Prostate gland (tissue), 2 donors: ENCODE results near the gene EIF3B. TPM values are rescaled to one million over a fixed set of nuclear protein-coding genes. Genes with fewer than 3 reads are reported as not detected.
"Not testable (repeated sequence)": the region's sequence is repeated elsewhere in the genome, so short reads cannot be mapped to it uniquely, and the experiment has no call there.

ENCODE experiments used
- DNase-seq: peaks from one replicate; pipeline ENCODE4 v3.0.0-alpha.2; 2019; ENCODE audit warnings: low spot score
- H3K27ac ChIP-seq, 2 donors: fragments of 200-600 bp; sonication (generic); 2 replicates each; pipeline ENCODE4 v1.5.1; 2017 to 2019
- H3K27me3 ChIP-seq: fragments of 200-600 bp; sonication (generic); replicated peaks from 2 replicates; pipeline ENCODE4 v1.5.1; 2019; ENCODE audit not compliant: insufficient read depth
- H3K36me3 ChIP-seq, 2 donors: fragments of 200-600 bp; sonication (generic); 1 replicate in 1 of 2; 2 replicates in 1 of 2; pipeline versions ENCODE4 v1.5.1 to v1.8.1; 2017 to 2019
- H3K4me1 ChIP-seq: fragments of 200-600 bp; sonication (generic); replicated peaks from 2 replicates; pipeline ENCODE4 v1.5.1; 2019
- H3K4me3 ChIP-seq, 2 donors: fragments of 200-600 bp; sonication (generic); 2 replicates each; pipeline ENCODE4 v1.5.1; 2017 to 2019
- H3K9me3 ChIP-seq: fragments of 200-600 bp; sonication (generic); 2 replicates; pipeline ENCODE4 v1.5.1; 2017
- CTCF ChIP-seq, 4 experiments: fragments of 200-600 bp in 2 of 4; fragments of 450-650 bp in 2 of 4; sonication (generic) in 2 of 4; IDR thresholded peaks; 1 replicate in 3 of 4; 2 replicates in 1 of 4; pipeline ENCODE4 v1.5.1; 2016 to 2019; ENCODE audit warnings: antibody characterized with exemption in 4 of 4, mild to moderate bottlenecking in 2 of 4, moderate library complexity in 2 of 4
- POLR2A ChIP-seq: fragments of 450-650 bp; IDR thresholded peaks from one replicate; pipeline ENCODE4 v1.6.1; 2016; ENCODE audit warnings: antibody characterized with exemption, mild to moderate bottlenecking
- POLR2AphosphoS5 ChIP-seq: sonication (generic); formaldehyde crosslinking; IDR thresholded peaks from one replicate; pipeline ENCODE4 v1.6.1; 2017; ENCODE audit warnings: antibody characterized with exemption
- WGBS: methylation state at CpG from one replicate; pipeline ENCODE4 v1.1.5; 2018; 5-methylcytosine and 5-hydroxymethylcytosine counted together
- intact Hi-C: fragments of 100-400 bp; cut with DNase I; formaldehyde crosslinking; loops from one replicate; pipeline ENCODE4 v1.14.2; 2022
- total RNA-seq, 2 donors: library from RNA; depleted of rRNA; stranded (reverse); fragments of >200 nt; gene quantifications; one replicate each; pipeline ENCODE4 v1.1.0, GENCODE V29; 2016

Gene EIF3B
- total RNA-seq, 2 donors from 2014 or later: 141 to 220 TPM

- intact Hi-C loops: no loop called here
- no peak for DNase-seq
- Histone ChIP-seq H3K4me3 (no peak overlapping the region), H3K9me3 (no peaks in the 10 kb centered on the region), H3K27me3 (no peaks in the 10 kb centered on the region), H3K27ac (no peak overlapping the region), H3K36me3 (no peaks in the 10 kb centered on the region), H3K4me1 (no peaks in the 10 kb centered on the region)
- TF ChIP-seq POLR2A: no peak
- no peak for TF ChIP-seq POLR2AphosphoS5
- no peak for TF ChIP-seq CTCF (IDR thresholded peaks at IDR 0.05)
- 91% methylated on average over 2 of the region's 2 CpGs for WGBS
Observed at GRCh38 chr7:2330493-2330892, 24.1 kb upstream of the EIF3B start.

- no peaks in the 10 kb centered on the region for H3K36me3 ChIP-seq
- H3K4me1 ChIP-seq: no peaks in the 10 kb centered on the region
- intact Hi-C loops: no loop called here
- no peaks in the 10 kb centered on the region for H3K27me3 ChIP-seq
- no peaks in the 10 kb centered on the region for H3K9me3 ChIP-seq
- TF ChIP-seq POLR2A (no peak), CTCF (IDR thresholded peaks at IDR 0.05) (no peak), POLR2AphosphoS5 (no peak)
- no peak overlapping the region for H3K4me3 ChIP-seq
- no peak for DNase-seq
- 86% methylated on average over 6 of the region's 6 CpGs for WGBS
- H3K27ac ChIP-seq: no peak overlapping the region
Observed at GRCh38 chr7:2331707-2332106, 22.9 kb upstream of the EIF3B start.

GRCh38 chr7:2332606-2333231 lies 21.9 kb upstream of the EIF3B start:
- intact Hi-C loops, H3K27ac ChIP-seq, DNase-seq, H3K9me3 ChIP-seq, H3K36me3 ChIP-seq, H3K4me1 ChIP-seq, H3K27me3 ChIP-seq, H3K4me3 ChIP-seq: not testable (repeated sequence)
- WGBS: 94% methylated on average over 4 of the region's 4 CpGs

GRCh38 chr7:2336626-2337299 lies 17.9 kb upstream of the EIF3B start:
- 91% methylated on average over 20 of the region's 20 CpGs for WGBS
- no peak overlapping the region for H3K27ac ChIP-seq
- H3K36me3 ChIP-seq: no peaks in the 10 kb centered on the region
- no peaks in the 10 kb centered on the region for H3K27me3 ChIP-seq
- no peaks in the 10 kb centered on the region for H3K9me3 ChIP-seq
- H3K4me1 ChIP-seq: no peaks in the 10 kb centered on the region
- H3K4me3 ChIP-seq: no peak overlapping the region
- intact Hi-C loops: no loop called here
- no peak for DNase-seq
- TF ChIP-seq POLR2A: no peak
- no peak for TF ChIP-seq CTCF (IDR thresholded peaks at IDR 0.05)
- no peak for TF ChIP-seq POLR2AphosphoS5

GRCh38 chr7:2347351-2348063 lies 7.1 kb upstream of the EIF3B start:
- not testable (repeated sequence) for H3K4me1 ChIP-seq, H3K9me3 ChIP-seq, H3K27me3 ChIP-seq, H3K36me3 ChIP-seq, H3K4me3 ChIP-seq, DNase-seq
- peak overlapping the region in 1 of 2 donors; percentile 30 for H3K27ac ChIP-seq
- intact Hi-C loops: loop anchor here (5.0 to 10.0 kb wide), 2 partner anchors 100 to 683 kb away; no protein-coding TSS in a partner anchor
- WGBS: 83% methylated on average over 15 of the region's 15 CpGs
